GM19395 (cell line): ENCODE data around the gene PAQR7.

Experiments used
- ATAC-seq: cut with Tn5 transposase; IDR thresholded peaks from one replicate; pipeline ENCODE4 v1.9.1; 2021; ENCODE audit warnings: mild to moderate bottlenecking, moderate library complexity; ENCODE audit not compliant: unreplicated experiment

Gene PAQR7

DNA sequence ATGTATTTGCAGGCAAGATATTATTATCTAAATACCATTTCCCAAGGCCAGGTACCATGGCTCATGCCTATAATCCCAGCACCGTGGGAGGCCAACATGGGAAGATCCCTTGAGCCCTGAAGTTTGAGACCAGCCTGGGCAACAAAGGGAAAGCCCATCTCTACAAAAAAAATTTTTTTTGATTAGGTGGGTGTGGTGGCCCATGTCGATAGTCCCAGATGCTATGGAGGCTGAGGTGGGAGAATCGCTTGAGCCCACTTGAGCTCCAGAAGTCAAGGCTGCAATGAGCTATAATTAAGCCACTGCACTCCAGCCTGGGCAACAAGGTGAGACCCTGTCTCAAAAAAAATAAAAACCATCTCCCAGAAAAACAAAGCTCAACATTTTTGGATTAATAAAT lies 28.5 kb upstream of the PAQR7 start:
- ATAC-seq: no peak

GRCh38 chr1:25902462-25902861 lies 27.0 kb upstream of the PAQR7 start:
- no peak for ATAC-seq

DNA sequence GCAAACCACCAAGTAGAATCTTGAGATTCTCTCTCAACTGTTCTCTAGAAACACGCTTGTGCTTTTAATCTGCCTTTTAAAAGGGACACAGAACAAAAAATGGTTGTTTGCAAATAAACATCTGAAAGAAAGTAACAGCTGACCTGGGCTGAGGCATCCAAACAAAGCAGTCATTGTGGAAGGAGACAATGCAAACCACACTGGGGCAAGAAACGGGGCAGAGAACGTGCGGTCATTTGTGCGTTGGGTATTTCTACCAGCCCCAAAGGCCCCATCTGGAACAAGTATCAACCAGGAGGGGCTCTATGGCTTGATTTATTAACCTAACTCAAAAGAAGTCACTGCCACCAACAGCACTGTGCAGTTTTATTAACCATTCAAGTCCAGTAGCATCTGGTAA lies 24.7 kb upstream of the PAQR7 start:
- no peak for ATAC-seq

DNA sequence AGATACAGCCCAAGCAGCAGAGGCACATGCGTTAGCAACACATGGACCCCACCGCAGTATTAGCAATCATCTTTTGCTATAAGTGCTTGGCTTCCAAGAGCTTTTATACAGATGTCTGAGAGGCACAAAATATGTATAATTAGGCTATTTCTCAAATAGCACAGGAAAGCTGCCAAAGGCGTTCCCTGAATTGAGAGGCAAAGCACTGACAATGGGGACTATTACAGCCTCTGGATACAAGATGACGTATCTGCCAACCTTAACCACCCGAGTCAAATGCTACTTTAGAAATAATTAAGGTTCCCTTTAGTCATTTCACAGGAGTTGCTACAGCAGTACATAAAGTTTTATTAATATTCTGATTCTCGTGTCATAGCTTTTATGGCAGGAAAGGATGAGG lies 24.3 kb upstream of the PAQR7 start:
- ATAC-seq: no peak

- ATAC-seq: no peak
These were observed 22.9 kb upstream of the PAQR7 start for GRCh38 chr1:25898223-25899015.

GRCh38 chr1:25897754-25898153 lies 22.2 kb upstream of the PAQR7 start:
- ATAC-seq: no peak

GRCh38 chr1:25896266-25896665 lies 20.8 kb upstream of the PAQR7 start:
- ATAC-seq: no peak

- peak; percentile 90 for ATAC-seq
These were observed 20.0 kb upstream of the PAQR7 start for GRCh38 chr1:25895365-25895990.

- ATAC-seq: no peak
These were observed 17.6 kb upstream of the PAQR7 start for GRCh38 chr1:25893116-25893515.

DNA sequence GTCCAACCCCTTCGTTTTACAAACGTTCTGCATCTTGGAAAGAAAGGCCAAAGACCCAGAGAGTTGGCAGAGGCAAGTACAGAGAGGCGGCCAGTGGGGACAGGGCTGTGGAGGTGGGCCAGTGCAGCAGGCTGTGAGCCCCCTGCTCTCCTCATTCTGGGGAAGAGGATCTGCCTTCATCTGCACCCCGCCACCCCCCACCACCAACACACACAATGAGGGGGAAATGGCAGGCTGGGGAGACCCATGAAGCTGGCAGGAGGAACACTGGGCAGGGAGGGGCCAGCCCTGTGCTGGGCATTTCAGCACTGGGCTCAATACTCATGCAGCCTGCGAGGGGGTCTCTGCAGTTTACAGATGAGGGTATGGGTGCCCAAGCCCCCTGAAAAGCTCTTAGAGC lies 16.1 kb upstream of the PAQR7 start:
- no peak for ATAC-seq

DNA sequence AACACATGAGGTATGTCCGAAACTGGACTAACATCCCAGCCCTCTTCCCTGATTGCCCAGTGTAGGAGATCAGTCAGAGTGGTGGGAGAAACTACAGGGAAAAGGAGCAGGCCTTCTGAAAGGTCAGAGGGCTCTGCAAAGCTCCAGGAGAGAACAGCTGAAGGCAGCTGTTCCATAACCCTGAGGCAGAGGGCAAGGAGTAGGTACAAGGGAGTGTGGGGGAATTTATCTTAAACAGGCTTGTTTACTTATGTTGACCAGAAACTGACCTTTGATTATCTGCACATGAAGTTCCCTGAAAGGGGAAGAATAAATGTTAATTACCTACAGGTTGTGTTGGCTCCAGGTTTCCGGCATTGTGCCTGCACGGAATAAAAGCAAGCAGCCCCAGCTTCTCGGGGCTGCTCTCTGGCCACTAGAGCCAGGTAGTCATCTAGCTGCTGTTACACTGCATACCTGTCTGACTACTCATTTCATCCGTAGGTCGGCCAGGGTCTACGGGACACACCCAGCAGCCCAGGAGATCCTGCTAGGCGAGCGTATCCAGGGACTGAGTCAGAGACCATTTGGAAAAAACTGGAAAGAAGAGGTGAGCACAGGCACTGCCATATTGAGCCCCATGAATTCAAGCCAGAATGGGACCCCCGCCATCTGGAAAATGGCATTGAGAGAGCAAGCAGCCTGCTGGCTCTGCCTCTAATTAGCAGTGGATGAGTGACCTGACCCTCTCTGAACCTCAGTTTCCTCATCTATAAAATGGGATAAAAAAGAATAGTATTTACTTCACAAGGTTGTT lies 14.9 kb upstream of the PAQR7 start:
- no peak for ATAC-seq

- no peak for ATAC-seq
These were observed 14.0 kb upstream of the PAQR7 start for GRCh38 chr1:25889470-25889869.

DNA sequence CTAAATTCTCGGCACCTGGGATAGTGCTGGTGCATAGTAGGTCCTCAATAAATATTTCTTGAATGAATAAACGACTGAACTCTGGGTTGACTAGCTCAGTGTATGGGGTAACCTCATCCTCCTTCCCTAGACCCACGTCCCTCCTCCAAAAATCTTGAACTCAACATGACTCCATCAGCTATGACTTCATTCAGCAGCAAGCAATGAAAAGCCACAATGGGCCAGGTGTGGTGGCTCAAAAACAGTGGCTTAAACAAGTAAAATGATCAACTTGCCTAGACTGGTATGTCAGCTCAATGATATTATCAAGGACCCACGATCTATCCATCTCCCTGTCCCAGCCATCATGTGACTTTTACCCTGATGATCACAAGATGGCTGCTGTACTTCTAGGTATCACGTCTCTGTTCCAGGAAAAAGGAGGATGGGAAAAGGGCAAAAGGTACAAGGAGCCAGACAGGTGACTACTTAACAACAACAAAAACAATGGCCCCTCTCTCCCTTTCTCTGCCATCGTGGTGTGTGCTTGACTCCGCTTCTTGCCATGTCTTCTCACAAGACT lies 13.0 kb upstream of the PAQR7 start:
- ATAC-seq: no peak

GRCh38 chr1:25885602-25886001 lies 10.1 kb upstream of the PAQR7 start:
- no peak for ATAC-seq

- no peak for ATAC-seq
These were observed 5.8 kb upstream of the PAQR7 start for GRCh38 chr1:25881266-25881665.

GRCh38 chr1:25880518-25880917 lies 5.0 kb upstream of the PAQR7 start:
- ATAC-seq: no peak

DNA sequence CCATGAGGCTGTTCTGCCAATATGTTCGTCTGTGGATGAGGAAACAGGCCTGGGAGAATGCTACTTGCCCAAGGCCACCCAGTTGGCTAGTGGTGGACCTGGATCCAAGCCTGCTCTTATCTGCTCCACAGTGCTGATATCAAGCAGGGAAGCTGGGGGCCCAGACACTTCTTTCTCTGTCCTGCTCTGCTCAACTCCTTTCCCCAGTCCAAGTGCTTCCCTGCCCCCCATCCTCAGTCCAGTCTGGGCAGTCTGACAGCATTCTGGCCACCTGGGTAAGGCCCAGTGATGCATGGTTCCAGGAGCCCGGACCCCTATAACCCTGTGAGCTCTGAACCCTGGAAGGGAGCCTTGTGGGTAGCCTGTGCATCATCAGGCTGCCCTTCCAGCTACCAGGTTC lies 4.2 kb upstream of the PAQR7 start:
- ATAC-seq: no peak

GRCh38 chr1:25878690-25879089 lies 3.2 kb upstream of the PAQR7 start:
- ATAC-seq: no peak

GRCh38 chr1:25877155-25877554 lies 1.6 kb upstream of the PAQR7 start:
- no peak for ATAC-seq

DNA sequence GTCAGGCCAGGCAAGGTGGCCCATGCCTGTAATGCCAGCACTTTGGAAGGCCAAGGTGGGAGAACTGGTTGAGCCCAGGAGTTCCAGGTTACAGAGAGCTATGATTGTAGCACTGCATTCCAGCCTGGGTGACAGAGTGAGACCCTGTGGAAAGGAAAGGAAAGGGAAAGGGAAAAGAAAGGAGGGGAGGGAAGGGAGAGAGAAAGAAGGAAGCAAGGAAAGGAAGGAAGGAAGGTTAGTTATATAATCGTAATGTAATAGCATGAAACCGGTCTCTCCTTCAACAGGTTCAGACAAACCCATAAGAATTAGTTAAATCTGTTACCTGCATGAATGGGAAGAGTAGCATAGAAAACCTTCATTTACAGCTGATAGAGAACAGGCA lies 1.2 kb upstream of the PAQR7 start:
- no peak for ATAC-seq

- no peak for ATAC-seq
These were observed 566 bp upstream of the PAQR7 start for GRCh38 chr1:25875856-25876692.
